ENCODE data around the gene ZSWIM6. TPM values are rescaled to one million over a fixed set of nuclear protein-coding genes. Genes with fewer than 3 reads are reported as not detected.

Gene ZSWIM6
- total RNA-seq, 1 donor from 2014 or later = 18.1 TPM

DNA sequence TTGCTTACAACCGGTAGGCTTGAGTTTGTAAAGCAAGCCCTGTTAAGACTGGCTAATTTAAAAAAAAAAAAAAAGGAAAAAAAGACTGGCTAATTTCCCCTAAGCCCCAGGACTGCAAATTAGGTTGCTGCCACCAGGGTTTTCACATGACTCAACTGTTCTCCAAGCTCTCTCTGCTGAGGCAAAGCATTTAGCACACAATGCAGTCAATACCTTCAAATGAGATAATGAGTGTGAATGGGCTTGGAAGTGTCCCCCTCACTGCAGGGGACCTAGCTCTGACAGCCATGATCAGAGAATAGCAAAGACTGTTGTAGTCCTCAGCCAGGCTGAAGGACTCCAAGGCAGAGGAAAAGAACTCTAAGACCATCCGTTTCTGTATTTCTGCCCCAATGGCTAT lies 42.8 kb upstream of the ZSWIM6 start:
- peaks cover 22% of the 10 kb centered on the region for H3K4me1 ChIP-seq
- H3K4me3 ChIP-seq = no peak overlapping the region
- H3K27me3 ChIP-seq (ENCODE audit: low read depth) = no peaks in the 10 kb centered on the region
- H3K36me3 ChIP-seq = no peaks in the 10 kb centered on the region
- no peak overlapping the region for H3K27ac ChIP-seq
- H3K9me3 ChIP-seq = no peaks in the 10 kb centered on the region
- TF ChIP-seq, protein P1, sequence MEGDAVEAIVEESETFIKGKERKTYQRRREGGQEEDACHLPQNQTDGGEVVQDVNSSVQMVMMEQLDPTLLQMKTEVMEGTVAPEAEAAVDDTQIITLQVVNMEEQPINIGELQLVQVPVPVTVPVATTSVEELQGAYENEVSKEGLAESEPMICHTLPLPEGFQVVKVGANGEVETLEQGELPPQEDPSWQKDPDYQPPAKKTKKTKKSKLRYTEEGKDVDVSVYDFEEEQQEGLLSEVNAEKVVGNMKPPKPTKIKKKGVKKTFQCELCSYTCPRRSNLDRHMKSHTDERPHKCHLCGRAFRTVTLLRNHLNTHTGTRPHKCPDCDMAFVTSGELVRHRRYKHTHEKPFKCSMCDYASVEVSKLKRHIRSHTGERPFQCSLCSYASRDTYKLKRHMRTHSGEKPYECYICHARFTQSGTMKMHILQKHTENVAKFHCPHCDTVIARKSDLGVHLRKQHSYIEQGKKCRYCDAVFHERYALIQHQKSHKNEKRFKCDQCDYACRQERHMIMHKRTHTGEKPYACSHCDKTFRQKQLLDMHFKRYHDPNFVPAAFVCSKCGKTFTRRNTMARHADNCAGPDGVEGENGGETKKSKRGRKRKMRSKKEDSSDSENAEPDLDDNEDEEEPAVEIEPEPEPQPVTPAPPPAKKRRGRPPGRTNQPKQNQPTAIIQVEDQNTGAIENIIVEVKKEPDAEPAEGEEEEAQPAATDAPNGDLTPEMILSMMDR (IDR thresholded peaks at IDR 0.05) = no peak
- ATAC-seq (no peak), DNase-seq (no peak)
- intact Hi-C loops (cut with DNase I) = no loop called here

DNA sequence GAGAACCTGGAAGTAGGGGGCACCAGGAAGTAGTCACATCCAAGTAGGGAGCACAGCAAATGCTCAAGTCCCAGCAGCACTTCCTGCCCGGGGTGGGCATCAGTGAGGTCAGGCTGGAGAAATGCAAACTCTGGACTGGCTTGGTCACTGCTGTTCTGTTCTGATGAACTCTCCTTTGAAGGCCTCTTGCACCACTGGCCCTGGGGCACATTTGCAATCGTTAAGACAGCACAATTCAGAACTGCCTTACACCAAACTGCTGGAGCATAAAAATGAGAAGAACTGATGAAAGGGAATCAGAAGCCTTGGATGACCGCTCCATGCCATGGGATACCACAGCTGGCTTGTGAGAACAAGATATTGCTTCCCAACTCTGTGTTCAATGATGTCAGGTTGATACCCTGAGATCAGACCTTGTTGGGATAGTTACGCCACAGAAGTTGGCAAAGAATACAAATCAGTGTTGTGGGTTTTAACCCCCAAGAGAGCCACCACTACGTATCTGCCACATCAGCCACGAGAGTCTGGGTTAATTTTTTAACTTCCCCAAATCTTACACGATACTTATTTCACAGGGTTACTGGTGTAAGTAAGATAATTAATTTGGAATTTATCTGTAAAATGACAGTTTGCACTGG lies 42.3 kb upstream of the ZSWIM6 start:
- Histone ChIP-seq H3K27ac (no peak overlapping the region), H3K9me3 (no peaks in the 10 kb centered on the region), H3K36me3 (no peaks in the 10 kb centered on the region), H3K27me3 (ENCODE audit: low read depth) (no peaks in the 10 kb centered on the region), H3K4me3 (no peak overlapping the region), H3K4me1 (peaks cover 22% of the 10 kb centered on the region)
- DNase-seq = no peak
- peak in 1 of 2 donors; percentile 13 for ATAC-seq
- TF ChIP-seq, protein P1 (IDR thresholded peaks at IDR 0.05) = no peak
- intact Hi-C loops (cut with DNase I) = no loop called here

DNA sequence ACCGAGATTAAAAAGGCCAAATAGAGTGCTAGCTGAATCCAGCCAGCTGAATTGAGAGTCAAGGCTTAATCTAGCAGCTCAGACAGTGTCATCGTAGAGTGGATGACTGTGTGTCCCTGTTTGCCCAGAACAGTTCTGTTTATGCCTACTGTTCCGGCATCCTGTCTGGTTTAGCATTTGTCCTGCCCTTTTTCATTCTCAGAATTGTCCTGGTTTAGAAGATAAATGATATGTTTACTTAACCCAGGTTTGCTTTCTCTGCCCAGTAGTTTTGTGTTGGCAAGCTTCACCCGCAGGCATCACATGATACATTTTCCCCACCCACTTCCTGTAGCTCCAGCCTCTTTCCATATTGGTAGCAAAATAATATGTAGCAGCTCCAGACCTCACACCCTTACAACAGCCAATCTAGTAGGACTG lies 41.3 kb upstream of the ZSWIM6 start:
- peaks cover 22% of the 10 kb centered on the region for H3K4me1 ChIP-seq
- intact Hi-C loops (cut with DNase I) = no loop called here
- ATAC-seq = peak; percentile 31 to 66
- no peaks in the 10 kb centered on the region for H3K36me3 ChIP-seq
- no peak overlapping the region for H3K4me3 ChIP-seq
- no peaks in the 10 kb centered on the region for H3K9me3 ChIP-seq
- no peak for DNase-seq
- TF ChIP-seq, protein P1 (IDR thresholded peaks at IDR 0.05) = no peak
- H3K27me3 ChIP-seq (ENCODE audit: low read depth) = no peaks in the 10 kb centered on the region
- peak overlapping the region; percentile 7 for H3K27ac ChIP-seq

DNA sequence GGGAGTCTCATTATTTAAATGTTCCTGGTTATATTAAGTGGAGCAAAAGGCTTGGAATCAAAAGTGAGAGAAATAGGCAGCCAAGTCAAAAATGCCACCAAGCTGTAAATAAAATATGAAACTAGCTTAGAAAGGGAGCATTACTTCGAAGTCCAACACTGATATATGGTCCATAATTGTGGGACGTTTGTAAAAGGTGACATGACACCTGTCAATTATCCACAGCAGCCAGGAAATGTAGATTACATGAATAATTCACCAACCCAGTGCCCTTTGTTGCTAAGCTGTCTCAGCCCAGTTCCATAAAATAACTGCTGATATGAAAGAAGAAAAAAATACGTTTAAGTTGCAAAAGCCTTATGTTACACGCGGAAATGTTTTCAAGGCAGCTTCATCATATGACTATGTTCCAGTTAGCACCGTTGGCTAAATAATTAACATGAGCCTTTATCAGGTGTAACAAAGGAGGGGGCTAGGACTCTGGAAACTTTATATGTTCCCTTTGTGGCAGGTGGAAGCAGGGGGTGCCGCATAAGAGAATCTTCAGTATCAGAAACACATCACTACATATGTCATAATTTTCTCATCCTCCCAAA lies 39.9 kb upstream of the ZSWIM6 start:
- H3K9me3 ChIP-seq = no peaks in the 10 kb centered on the region
- TF ChIP-seq, protein P1 (IDR thresholded peaks at IDR 0.05) = no peak
- no peaks in the 10 kb centered on the region for H3K27me3 ChIP-seq (ENCODE audit: low read depth)
- peaks cover 22% of the 10 kb centered on the region for H3K4me1 ChIP-seq
- H3K36me3 ChIP-seq = no peaks in the 10 kb centered on the region
- H3K4me3 ChIP-seq = no peak overlapping the region
- DNase-seq (no peak), ATAC-seq (no peak)
- H3K27ac ChIP-seq = no peak overlapping the region
- intact Hi-C loops (cut with DNase I) = no loop called here

DNA sequence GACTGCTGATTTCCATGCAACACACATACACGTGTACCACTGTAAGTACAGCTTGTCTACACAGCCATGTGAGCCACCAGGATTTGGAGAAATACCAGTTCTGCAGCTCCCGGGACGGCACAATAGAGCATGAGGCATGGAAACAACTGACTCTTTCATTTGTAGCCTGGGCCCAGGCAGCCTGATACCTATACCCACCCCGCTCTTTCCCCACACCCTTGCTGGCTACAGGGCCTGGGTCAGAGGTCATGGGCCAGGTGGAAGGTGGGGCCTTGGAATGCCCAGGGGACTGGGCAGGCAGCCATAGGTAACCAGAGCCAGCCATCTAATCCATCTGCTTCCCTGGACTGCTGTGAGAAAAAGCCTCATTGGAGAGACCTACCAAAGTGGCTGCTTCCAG lies 39.0 kb upstream of the ZSWIM6 start:
- no peaks in the 10 kb centered on the region for H3K36me3 ChIP-seq
- ATAC-seq (peak in 1 of 2 donors; percentile 34), DNase-seq (no peak)
- TF ChIP-seq, protein P1 (IDR thresholded peaks at IDR 0.05) = no peak
- H3K27me3 ChIP-seq (ENCODE audit: low read depth) = no peaks in the 10 kb centered on the region
- H3K27ac ChIP-seq = no peak overlapping the region
- no peak overlapping the region for H3K4me3 ChIP-seq
- intact Hi-C loops (cut with DNase I) = no loop called here
- peaks cover 22% of the 10 kb centered on the region for H3K4me1 ChIP-seq
- no peaks in the 10 kb centered on the region for H3K9me3 ChIP-seq
